OCI-M2 (cell line): ENCODE results near the gene DHX58.

Experiments used
- DNase-seq: peaks from one replicate; lab custom pipeline; 2025; ENCODE audit not compliant: unreplicated experiment; lab: John Stamatoyannopoulos, UW

DHX58 gene

DNA sequence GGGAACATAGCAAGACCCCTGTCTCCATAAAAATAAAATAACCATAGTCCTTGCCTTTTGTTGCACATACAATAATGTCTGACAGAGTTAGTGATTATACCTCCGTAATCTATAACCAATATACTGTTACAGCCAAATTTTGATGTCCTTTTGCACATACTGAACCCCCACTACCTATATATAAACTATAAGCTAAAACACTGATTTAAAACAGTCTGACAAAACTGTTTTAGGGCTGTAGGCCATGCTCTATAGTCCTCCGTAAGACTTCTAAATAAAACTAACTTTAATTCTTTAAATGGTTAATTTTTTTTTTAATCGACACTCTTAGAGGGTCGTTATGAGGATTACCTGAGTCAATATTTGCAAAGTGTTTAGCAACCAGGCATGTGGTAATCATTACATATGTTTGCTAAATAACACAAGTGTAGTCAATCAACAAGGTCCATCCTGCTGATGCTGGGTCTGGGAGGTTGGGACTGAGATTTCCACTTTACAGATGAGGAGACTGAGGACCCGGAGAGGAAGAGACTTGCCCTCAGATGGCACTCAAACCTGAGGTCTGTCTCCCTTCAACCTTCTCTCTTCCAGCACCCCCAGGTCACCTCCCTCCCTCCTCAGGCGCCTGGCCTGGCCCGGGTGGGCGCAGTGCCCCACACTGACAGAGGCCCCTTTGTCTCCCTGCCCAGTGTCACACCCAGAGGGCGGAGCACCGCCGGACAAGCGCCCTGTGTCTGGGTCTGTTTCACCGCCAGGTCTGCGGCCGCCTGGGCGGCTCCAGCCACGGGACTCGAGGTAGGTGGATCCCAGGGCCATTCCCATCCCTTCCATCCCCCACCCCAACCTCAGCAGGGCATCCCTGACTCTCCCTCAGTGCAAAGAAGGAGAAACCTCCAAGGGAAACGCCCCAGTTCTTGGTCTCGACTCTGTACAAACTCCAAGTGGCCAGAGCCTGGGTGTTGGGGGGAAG lies 24.5 kb downstream of the DHX58 start:
- DNase-seq = no peak

DNA sequence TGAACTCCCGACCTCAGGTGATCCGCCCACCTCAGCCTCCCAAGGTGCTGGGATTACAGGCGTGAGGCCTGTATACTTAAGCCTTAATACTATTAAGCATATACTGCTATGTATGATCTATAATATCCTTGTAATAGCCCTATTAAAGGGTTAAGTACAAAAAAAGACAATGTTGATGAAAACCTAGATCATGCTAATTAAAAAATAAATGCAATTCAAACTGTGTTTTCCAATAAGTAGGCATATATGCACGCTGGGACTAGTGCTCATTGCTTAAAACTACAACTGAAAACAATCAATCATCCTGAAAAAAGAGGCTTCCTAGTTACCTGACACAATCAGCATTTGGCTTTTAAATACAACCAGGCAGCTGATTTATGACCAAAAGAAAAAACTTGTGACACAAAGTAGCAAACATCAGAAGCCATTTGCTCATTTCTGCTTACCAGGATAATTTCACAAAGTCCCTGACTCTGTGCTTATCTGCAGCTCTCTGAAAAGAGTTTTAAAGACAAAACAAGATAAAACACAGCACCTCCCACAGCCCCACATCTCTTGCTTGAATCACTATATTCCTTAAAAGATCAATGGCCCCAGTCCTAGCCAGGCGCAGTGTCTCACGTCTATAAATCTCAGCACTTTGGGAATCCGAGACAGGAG lies 25.3 kb downstream of the DHX58 start:
- DNase-seq = no peak

DNA sequence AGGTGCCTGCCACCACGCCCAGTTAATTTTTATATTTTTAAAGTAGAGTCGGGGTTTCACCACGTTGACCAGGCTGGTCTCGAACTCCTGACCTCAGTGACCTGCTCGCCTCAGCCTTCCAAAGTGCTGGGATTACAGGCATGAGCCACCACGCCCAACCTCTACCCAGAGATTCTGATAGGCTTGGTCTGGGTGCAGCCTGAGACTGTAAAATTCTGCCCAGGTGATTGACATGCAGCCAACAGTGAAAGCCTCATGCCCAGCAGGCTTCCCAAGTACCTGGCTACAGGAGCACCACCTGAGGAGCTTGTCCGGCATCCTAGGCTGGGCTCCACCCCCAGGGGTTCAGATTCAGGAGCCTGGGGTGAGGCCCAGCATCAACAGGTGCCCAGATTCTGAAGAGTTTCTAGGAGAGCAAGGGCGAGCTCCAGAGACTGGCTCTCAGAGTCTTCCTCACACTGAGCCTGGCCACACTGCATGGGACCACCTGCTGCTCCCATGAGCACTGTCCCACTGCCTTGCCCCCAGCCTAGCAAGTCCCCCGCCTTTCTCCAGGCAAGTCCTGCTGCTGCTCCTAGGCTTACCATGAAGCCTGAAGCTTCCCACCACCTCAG lies 30.9 kb downstream of the DHX58 start:
- DNase-seq = no peak

DNA sequence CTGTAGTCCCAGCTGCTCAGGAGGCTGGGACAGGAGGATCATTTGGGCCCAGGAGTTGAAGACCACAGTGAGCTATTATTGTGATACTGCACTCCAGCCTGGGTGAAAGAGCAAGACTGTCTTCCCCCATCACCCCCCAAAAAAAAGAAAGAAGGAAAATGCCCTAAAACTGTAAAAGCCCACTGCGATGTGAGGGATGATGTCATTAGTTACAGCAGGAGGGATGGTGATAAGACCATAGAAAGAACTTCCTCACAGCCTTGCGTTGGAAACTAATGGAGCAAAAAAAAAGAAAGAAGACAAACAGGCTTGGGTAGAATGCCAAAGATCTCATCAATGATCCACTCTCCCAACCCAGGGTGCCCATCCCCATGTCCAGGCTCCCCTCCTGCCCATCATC lies 33.0 kb downstream of the DHX58 start:
- no peak for DNase-seq

DNA sequence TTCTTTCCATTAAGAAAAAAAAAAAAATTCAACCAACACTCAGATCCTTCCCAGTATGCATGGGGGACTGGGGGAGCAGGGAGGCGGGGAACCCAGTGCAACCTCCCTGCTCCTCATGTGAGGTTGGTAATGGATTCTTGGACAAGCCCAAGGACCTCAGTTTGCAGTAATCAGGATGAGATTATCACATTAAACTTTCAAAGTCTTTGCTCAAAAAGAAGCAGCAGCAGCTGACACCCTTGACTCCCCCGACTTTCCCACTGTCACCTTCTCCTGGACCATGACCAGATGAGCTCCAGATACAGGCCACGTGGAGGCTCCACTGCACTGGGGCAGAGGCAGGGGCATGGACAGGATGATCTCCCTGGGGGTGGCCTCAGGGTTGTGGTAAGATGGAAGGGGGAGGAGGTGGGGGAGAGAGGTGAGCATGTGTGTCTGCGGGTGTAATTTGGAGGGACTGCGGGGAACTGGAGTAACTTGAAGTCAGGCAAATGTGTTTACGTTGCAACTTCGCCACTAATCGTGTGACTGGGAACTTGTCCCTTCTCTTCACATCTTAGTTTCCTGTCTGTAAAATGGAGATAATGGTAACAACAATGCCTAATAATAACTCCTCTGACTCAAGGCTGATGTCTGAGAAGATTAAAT lies 34.0 kb downstream of the DHX58 start:
- DNase-seq = no peak

DNA sequence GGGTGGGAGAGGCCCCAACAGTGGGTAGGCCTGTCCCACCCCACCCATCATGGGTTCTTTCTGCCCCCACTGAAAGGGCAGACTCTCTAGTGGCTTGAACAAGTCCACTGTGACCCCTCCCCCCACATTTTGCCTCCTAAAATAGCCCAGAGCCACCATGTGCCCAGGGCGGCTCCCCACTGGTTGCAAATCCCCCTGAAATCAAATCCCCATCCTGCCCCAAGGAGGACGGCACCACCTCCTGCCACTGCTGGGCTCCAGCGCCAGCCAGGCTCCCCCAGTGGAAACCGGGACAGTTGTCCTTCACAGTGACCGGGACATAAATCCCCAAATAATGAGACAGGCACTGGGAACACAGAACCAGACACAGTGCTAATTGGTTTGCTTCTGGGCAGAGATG lies 34.8 kb downstream of the DHX58 start:
- no peak for DNase-seq

DNA sequence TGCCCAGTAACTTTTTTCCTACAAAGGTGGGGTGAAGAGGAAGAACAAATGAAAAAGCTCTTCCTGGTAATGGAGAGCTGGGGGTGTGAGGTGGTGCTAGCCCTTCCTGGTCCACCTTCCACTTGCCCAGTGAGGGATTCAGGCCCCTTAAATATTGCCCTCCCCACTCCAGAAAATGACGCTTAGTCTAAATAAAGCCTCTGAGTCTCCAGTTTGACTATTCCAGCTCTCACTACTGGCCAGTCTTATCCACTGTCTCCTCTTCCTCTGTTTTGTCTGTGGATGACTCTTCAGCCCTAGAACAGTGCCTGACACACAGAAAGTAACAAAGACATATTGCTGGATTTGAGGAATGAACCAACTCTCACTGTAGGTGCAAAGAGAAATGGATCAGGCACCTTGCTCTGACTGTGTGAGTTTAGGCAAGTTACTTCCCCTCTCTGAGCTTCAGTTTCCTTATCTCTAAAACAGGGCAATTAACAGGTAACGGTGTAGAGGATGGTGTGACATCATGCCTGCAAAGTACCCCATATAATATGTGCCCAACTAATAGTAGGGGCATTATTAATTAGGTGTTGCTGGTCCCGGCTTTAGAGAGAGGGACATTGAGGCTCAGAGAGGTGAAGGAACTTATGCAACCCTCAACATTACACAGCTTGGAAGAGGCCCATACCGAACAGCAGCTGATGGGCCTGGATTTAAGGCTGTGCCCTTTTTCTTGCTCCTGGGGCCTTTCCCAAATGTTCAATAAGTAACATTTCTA lies 35.5 kb downstream of the DHX58 start:
- no peak for DNase-seq

DNA sequence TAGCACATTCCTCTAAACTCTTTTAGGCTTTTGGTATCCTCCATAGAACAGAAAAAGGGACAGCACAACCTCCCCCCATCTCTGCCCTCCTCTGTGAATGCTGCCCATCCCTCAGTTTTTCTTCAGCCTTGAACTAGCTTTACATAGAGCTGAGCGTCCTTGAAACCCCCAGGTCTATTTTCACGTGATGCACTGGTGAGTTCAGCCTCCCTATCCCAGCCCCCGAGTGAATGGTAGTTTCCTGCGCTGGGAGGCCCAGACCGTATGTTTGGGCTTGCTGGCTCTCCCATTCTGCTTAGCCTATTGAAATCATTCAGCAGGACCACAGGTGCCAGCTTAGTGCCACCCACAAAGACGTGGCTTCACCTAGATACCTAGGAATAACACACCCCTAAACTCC lies 36.7 kb downstream of the DHX58 start:
- DNase-seq = no peak

DNA sequence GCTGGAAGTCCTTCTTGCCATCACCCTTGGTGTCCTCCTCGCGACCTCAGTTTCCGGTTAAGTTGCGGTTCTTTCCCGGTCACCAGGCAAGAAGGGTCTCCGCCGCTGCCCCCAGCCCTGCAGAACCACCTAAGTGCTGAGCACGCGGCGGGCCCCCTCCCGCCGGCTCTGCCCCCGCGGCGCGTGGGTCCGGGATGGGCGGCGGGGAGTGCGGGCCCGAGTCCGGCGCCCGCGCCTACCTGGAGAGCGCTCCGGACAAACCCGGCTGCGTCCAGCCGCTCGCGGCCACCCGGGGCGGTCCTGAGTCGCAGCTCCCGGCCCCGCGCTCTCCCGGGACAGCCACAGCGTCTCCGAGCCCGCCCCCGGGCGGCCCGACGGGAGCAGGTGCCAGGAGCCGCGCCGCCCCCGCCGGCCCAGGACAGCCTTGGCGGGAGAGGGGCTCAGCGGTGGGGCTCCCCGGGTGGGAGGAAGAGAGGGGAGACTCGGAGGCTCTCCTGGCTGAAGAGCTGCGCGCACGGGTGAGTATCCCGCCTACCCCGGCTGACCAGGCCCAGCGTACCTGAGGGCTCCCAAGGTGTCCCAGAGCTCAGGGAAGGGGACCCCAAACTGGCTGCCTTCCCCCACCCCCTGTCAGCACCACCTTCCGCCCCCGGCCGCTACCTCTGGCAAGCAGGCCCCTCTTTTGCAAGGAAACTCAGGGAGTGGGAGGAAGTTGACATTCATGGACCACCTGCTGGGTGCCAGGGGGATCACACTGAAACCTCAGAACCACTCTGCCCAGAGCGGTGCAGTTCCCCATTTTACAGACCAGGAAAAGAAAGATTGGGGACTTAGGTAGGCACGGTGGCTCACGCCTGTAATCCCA lies 40.0 kb downstream of the DHX58 start:
- DNase-seq = no peak

DNA sequence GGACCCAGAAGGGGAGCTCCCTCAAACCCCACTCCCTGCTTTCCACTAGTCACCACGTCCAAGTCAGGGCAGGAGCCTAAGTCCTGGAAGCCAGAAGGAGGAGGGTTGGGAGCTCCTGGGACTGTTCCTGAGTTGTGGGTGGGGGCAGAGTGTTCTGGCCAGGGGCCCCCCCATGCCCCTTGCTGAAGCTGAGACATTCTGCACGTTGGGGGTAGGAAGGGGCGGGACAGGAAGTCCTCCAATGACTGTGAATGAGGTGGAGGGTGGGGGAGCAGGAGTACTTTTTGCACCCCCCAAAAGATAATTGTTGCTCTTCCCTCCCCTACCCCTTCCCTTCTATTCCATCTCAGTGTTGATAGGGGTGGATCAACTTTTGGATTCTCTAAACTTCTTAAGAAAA lies 40.7 kb downstream of the DHX58 start:
- no peak for DNase-seq

DNA sequence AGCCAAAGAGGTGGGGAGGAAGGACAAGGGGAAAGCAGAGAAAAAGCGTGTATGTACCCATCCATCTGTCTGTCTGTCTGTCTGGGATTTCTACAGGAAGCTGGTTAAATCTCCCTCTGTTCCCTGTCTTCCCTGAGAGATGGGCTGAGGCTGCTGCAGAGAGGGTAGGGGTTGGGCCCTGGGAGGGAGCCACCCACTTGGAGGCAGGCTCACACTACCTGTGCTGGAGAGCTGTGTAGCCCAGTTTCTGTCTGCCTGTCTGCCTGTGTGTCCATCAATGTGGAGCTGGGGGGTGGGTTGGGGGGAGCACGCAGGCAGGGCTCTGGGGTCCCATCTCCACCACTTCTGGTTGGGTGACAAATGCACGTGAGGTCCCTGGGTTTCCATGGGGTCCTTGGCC lies 43.5 kb downstream of the DHX58 start:
- no peak for DNase-seq

DNA sequence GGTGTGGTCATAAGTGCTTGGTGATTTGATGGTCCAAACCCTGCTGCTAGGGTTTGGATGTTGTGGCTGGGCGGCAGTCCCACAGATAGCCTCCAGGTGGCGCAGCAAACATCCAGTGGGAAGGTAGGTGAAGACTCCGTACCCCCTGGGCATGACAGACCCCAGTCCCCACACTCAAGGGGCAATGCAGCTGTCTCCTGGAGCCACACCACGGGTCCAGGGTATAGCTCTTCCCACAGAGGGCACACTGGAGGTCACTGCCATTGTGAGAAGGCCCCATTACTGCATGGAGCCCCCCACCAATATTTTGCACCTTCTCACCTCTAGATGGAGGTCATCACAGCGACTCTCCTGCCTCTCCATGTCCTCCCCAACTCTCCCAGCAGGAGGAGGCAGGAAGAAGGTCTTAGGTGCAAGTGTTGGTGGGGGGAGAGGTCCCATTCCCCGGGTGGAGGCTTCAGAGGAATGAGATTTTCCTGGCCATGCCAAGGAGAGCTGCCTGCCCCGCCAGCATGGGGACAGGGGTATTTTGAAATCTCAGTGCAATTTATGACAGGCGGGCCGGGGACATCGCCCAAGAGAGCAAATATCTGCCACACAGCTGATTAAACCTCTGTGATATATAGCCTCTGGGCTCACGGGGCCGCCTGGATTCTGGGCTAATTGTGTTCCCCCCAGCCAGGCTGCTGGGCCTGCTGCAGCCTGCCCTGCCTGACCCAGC lies 45.0 kb downstream of the DHX58 start:
- DNase-seq = no peak

DNA sequence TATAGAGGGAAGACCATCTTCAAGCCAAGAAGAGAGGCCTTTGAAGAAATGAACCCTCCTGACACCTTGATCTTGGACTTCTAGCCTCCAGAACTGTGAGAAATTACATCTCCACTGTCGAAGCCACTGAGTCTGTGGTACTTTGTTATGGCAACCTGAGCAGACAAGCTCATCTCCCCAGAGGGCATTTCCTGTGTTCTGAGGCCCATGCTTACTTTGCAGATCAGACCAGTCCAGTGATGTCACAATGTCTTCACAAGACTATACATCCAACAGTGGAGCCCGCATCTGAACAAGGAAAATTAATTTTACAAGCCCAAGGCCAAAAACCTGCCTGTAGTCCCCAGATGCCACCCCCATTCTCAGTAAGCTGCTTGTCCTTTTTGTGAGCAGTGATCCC lies 47.3 kb downstream of the DHX58 start:
- DNase-seq = no peak

DNA sequence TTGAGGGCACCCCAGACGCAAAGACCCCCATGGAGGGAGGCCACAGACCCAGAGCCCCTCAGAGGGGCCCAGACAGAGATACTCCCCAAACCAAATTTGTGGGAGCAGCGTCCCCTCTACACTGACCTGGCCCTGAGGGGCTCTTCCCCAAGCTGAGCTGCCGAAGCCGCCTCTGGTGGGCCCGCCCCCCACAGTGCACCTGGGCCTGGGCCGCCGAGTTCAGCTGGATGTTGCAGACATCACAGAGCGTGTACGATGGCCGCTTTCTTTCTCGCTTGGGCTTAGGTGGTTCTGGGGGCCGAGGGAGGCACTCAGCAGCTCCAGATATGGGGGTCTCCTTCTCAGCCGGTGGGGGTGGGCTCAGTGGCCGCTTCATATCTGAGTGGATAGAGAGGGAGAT lies 49.8 kb downstream of the DHX58 start:
- no peak for DNase-seq

DNA sequence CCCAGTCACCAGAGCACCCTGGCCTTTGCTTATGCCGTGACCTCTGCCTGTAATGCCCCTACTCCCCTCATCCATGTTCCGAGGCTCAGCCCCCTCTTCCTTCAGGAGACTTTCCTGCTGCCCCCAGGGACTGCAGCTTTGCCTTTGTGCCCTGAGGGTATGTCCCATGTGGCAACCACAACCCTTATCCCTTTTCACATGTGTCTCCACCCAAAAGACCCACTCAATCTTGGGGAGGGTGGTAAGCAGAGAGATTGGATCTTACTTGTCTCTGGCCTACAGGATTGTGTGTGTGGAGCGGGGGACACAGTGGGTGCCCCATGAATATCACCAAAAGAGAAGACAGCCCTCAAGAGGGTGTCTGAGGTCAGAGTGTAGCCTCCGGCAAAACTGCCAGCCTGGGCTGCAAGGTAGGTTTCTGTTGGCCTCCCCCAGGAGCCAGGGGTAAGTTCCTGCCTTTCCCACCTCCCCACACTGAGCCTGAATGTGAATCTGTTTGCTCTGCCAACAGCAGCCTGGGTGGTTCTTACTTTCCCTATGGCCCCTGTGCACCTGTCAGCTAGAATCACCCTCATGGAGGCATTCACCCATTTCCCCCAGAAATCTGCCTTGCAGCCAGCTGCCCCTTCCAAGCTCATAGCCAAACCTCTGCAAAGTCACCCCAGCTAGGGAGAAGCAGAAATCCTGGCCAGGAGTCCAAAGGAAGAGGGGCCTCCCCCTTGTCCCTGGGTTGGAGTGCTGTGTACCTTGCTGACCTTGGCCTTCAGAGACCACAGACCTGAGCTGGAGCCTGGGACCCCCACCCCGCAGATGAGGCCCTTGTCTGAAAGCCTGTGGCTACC lies 50.6 kb downstream of the DHX58 start:
- DNase-seq = no peak

DNA sequence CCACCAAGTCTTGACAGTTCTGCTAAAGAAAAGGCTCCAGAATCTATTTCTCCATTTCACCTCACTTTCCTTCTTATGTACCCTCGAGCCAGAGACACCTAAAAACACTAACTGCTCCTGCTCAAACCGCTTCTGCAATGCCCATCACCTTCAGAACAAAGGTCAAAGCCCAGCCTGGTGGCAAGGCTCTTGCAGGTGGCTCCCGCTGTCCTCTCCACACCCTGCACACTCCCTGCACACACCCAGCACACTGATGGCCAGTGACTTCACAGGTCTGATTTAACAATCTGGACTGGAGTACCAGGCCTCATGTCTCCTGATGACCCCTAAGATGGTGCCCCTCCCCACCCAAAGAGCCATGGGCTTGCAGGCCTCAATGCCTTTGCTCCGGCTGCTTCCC lies 52.3 kb downstream of the DHX58 start:
- no peak for DNase-seq

DNA sequence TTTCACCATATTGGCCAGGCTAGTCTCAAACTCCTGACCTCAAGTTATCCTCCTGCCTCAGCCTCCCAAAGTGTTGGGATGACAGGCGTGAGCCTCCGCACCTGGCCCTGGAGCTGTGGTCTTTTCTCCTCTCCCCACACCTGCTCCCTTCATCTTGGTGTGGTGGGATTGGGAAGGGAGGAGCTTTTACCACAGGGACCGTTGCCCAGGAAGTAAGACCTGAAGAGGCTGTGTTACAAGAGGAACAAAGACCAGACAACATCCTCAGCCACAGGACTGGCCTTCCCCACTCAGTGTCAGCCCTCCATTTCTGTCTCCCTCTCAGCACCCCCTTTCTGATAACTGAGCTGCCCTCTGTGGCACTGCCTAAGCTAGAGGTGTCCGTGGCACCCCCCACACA lies 52.7 kb downstream of the DHX58 start:
- DNase-seq = no peak

DNA sequence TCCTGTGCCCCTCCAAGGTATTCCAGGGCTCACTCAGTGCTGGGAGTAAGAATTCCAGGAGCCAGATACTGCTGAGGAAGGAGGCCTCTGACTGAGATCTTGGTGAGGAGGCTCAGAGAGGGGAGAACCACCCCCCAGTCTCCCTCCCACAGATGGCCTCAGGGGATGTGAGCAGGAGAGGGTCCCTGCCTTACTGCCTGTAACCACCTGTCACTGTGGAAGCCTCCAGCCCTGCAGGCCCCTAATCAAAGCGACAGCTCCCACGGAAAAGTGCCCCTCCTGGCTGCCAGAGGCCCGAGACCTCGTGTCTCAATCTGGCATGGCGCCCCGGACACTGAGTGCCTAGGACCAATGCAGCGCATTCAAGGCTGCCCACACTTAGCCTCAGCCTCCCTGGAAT lies 54.5 kb downstream of the DHX58 start:
- DNase-seq = no peak
